IPS DF 6.9 (cell line): ENCODE measurements around the gene ZNF23.

Experiments used
- DNase-seq: peaks from one replicate; pipeline ENCODE4 v3.0.0-alpha.2; 2013; ENCODE audit warnings: low read depth, low spot score
- H3K27ac ChIP-seq: one replicate; pipeline ENCODE4 v1.5.1; 2013; ENCODE audit warnings: low read length, control low read depth
- H3K27me3 ChIP-seq: 2 replicates; pipeline ENCODE4 v1.6.1; 2013; ENCODE audit warnings: mild to moderate bottlenecking, low read length; ENCODE audit not compliant: control insufficient read depth, insufficient read depth
- H3K36me3 ChIP-seq: 2 replicates; pipeline ENCODE4 v1.6.1; 2013; ENCODE audit warnings: low read length; ENCODE audit not compliant: control insufficient read depth, insufficient read depth
- H3K4me1 ChIP-seq: 2 replicates; pipeline ENCODE4 v1.6.1; 2013; ENCODE audit warnings: low read length; ENCODE audit not compliant: control insufficient read depth, insufficient read depth
- H3K4me3 ChIP-seq: 2 replicates; pipeline ENCODE4 v1.5.1; 2013; ENCODE audit warnings: mild to moderate bottlenecking, low read length
- H3K9me3 ChIP-seq: 2 replicates; pipeline ENCODE4 v1.6.1; 2013; ENCODE audit warnings: low read length, inconsistent platforms; ENCODE audit not compliant: control insufficient read depth, insufficient read depth
- WGBS: extraction: QIAGEN DNeasy Blood & Tissue Kit; methylation state at CpG from one replicate; pipeline ENCODE4 v1.1.7; 2013; ENCODE audit warnings: mixed read lengths, missing lambda C conversion rate; ENCODE audit not compliant: insufficient read length, insufficient coverage; 5-methylcytosine and 5-hydroxymethylcytosine counted together

ZNF23 gene

DNA sequence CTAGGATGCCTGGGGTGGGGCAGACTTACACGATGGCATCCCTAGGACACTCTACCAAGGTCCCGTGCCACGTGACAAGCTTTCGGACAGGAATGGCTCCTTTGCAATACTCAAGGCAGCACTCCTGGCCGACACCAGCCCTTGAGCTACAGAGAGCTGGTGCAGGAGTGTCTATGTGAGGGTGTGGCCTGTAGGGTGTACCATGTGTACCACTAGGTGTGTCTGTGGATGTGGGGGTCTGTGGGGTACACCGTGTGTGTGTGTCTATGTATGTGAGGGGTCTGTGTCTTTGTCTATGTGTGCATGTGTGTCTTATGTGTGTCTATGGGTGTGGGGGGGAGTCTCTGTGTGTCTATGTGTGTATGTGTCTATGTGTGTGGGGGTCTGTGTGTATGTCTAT is 18.3 kb downstream of the ZNF23 start:
- no peak for DNase-seq
- H3K27ac ChIP-seq: no peak overlapping the region
- H3K36me3 ChIP-seq: peaks cover 7% of the 10 kb centered on the region; the same call in 1 of the 2 replicates
- WGBS: no CpG with 5 or more reads among the region's 6 CpGs
- H3K4me1 ChIP-seq: 0 out of 2 replicates have a peak, but pooled peaks cover 1% of the 10 kb centered on the region
- H3K4me3 ChIP-seq: no peak overlapping the region
- H3K9me3 ChIP-seq: peaks cover 6% of the 10 kb centered on the region
- no peaks in the 10 kb centered on the region for H3K27me3 ChIP-seq

DNA sequence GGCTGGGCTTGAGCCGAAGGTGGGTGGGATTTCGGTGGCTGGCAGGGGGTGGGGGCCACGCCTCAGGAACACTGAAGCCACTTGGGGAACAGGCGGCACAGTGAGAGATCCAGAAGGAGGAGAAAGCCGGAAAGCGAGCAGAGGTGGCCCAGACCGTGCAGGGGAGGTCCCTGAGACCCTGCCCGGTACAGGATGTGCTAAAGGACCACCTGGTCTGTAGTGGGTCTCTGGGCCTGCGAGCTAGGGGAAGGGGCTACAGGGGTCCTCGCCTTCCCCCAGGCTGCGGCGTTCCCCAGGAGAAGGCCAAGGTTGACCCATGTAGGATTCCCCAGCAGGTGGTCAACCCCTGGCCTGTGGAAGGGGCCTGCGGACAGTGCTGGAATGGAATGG is 20.0 kb downstream of the ZNF23 start, which contains the start of gene TLE7:
Gene TLE7 (minus strand): TSS at position 4 of the 390 bp plus-strand sequence. CDS start 8,730 bp downstream, outside the sequence.
- no CpG with 5 or more reads among the region's 13 CpGs for whole genome bisulfite sequencing
- Histone ChIP-seq H3K27ac (no peak within 1 kb of the TSS), H3K27me3 (no peaks in the 10 kb centered on the region), H3K4me1 (0 out of 2 replicates have a peak, but pooled peaks cover 1% of the 10 kb centered on the region), H3K4me3 (no peak within 1 kb of the TSS), H3K9me3 (no peaks in the 10 kb centered on the region; the same call in 1 of the 2 replicates), H3K36me3 (no peaks in the 10 kb centered on the region)
- no peak for DNase-seq

DNA sequence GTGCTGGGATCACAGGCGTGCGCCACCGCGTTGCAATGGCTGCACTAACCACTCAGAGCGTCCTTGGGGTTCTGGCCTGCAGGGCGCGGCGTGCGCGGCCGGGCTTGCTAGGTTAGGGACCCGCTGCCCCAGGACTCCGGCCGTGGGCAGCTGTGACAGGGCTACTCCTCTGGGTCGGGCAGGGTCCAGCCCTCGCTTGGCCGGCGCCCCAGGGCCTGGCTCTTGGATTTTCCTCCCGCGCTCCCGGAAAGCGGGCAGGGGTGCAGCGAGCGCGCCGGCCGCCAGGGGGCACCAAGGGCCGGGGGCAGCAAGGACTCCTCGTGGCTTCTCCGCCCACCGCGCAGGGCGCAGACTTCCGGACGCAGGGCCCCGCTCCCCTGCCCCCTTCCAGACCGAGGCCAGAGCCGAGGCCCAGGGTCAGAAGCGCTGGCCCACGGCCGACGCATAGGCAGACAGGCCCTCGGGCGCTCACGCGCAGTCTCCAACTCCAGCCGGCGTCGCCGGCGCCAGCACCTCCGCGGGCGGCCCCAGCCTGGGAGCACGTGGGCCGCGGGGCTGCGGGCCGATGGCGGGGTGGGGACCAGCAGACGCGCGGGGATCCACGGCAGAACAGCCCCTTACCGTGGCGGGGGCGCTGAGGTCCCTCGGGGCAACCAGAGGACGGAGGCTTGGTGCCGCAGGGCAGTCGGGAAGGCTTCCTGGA is 20.5 kb downstream of the ZNF23 start:
- DNase-seq: no peak
- no peak overlapping the region for H3K27ac ChIP-seq
- H3K4me3 ChIP-seq: no peak overlapping the region
- no CpG with 5 or more reads among the region's 71 CpGs for WGBS
- H3K4me1 ChIP-seq: 0 out of 2 replicates have a peak, but pooled peaks cover 1% of the 10 kb centered on the region
- no peaks in the 10 kb centered on the region for H3K36me3 ChIP-seq
- H3K27me3 ChIP-seq: no peaks in the 10 kb centered on the region
- H3K9me3 ChIP-seq: no peaks in the 10 kb centered on the region

DNA sequence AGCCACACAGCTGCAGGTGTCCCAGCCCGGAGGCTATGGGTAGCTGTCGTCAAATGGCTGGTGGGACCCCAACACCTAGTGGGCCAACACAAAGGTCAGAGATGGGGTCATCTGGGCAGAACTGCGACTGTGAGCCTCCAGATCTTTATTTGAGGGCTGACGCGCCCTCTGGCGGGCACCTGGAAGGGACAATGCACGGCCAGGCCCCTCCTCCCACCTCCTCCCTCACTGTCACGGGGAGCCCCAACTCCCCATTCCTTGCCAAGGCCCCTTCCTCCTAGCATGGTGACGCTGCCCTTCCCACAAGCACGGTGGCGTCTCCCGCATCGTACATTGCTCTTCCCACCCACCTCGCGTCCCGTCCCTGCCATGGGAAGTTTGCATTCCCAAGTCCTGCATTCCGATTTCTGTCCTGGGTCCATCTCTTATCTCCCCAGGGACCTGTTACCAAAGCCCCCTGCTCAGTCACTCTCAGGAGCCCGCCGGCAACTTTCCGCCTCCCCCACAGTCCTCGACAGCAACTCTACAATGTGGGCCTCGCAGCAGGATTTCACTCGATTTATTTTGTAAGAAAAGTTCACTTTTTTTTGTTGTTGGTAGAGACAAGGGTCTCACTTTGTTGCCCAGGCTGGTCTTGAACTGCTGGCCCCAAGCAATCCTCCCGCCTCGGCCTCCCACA is 21.2 kb downstream of the ZNF23 start:
- Histone ChIP-seq H3K27me3 (no peaks in the 10 kb centered on the region), H3K27ac (no peak overlapping the region), H3K36me3 (no peaks in the 10 kb centered on the region), H3K4me1 (0 out of 2 replicates have a peak, but pooled peaks cover 1% of the 10 kb centered on the region), H3K9me3 (no peaks in the 10 kb centered on the region), H3K4me3 (no peak overlapping the region)
- no peak for DNase-seq
- WGBS: no CpG with 5 or more reads among the region's 25 CpGs

DNA sequence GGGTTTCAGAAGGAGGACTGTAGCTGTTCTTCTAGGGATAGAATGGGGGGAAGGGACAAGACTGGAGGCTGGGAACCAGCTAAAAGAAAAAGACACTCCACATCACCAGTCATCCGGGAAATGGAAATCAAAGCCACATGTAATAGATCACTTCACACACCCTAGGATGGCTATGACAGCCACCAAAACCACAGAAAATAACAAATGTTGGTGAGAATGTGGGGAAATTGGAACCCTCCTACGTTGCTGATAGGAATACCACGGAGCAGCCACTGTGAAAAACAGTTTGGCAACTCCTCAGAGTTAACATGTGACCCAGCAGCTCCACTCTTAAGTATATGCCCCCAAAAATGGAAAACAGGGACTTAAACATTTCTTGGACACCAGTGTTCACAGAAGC is 22.5 kb downstream of the ZNF23 start:
- 0 out of 2 replicates have a peak, but pooled peaks cover 1% of the 10 kb centered on the region for H3K4me1 ChIP-seq
- no peak overlapping the region for H3K4me3 ChIP-seq
- no peak overlapping the region for H3K27ac ChIP-seq
- no peak for DNase-seq
- no peaks in the 10 kb centered on the region for H3K27me3 ChIP-seq
- WGBS: no CpG with 5 or more reads among the region's 3 CpGs
- no peaks in the 10 kb centered on the region for H3K36me3 ChIP-seq
- no peaks in the 10 kb centered on the region for H3K9me3 ChIP-seq

DNA sequence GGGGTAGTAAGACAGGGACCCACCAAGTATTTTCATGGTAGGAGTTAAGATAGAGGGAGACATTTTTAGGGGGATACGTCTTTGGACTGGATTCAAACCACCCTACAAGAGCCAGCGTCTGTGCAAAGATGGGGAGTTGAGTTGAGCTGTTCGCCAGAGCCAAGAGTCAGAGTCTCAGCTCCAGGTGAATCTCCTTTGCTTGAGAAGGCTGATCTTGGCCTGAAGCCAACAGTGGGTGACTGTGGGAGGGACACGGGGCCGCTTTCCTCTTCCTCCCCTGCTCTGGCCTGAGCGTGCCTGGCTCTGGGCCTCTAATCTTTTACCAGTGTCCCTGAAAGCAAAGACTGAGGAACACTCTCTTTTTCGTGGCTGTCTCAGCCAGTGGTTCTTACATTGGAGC is 25.6 kb downstream of the ZNF23 start:
- Histone ChIP-seq H3K4me1 (0 out of 2 replicates have a peak, but pooled peaks cover 1% of the 10 kb centered on the region), H3K36me3 (no peaks in the 10 kb centered on the region), H3K27ac (no peak overlapping the region), H3K9me3 (no peaks in the 10 kb centered on the region), H3K4me3 (no peak overlapping the region), H3K27me3 (no peaks in the 10 kb centered on the region)
- no CpG with 5 or more reads among the region's 7 CpGs for WGBS
- no peak for DNase-seq

DNA sequence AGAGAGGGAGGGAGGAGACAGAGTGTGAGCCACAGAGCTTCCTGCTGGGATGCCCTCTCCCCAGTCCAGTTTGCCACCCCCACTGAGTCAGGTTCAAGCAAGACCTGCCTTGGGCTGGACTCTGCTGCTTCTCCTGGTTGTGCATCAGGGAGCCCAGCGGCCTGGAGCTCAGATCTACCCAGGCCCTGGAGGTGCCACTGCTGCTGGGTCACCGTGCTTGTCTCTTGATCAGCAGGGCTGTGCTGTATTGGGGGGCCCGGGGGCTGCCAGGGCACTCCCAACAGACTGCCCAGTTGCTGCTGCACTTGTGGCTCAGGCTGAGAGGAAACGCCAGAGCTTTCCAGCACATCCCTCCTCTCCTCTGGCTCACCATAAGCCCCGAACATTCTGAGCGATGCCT is 29.1 kb downstream of the ZNF23 start:
- Histone ChIP-seq H3K9me3 (no peaks in the 10 kb centered on the region), H3K36me3 (no peaks in the 10 kb centered on the region), H3K4me1 (no peaks in the 10 kb centered on the region), H3K27ac (no peak overlapping the region), H3K4me3 (no peak overlapping the region), H3K27me3 (no peaks in the 10 kb centered on the region)
- no peak for DNase-seq
- WGBS: no CpG with 5 or more reads among the region's 6 CpGs

DNA sequence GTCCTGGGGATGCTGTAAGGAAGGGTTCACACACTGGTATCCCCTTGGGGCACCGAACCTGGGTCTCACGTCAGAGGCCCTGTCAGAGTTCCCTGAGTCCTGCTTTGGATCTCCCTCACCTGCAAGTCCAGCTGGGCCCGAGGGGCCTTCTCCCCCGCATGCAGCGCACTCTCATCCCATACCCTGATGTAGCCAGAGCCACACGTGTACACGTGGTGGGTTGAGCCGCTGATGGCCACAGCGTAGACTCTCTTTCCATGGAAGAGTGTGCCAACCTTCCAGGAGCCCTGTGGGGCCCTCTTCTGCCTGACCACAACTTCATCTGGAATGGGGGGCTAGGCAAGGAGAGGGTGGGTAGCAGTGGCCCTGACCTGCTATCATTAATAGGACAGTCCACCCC is 30.1 kb downstream of the ZNF23 start:
- Histone ChIP-seq H3K4me1 (no peaks in the 10 kb centered on the region), H3K4me3 (no peak overlapping the region), H3K9me3 (no peaks in the 10 kb centered on the region), H3K27me3 (no peaks in the 10 kb centered on the region), H3K36me3 (no peaks in the 10 kb centered on the region), H3K27ac (no peak overlapping the region)
- no peak for DNase-seq
- no CpG with 5 or more reads among the region's 9 CpGs for WGBS

DNA sequence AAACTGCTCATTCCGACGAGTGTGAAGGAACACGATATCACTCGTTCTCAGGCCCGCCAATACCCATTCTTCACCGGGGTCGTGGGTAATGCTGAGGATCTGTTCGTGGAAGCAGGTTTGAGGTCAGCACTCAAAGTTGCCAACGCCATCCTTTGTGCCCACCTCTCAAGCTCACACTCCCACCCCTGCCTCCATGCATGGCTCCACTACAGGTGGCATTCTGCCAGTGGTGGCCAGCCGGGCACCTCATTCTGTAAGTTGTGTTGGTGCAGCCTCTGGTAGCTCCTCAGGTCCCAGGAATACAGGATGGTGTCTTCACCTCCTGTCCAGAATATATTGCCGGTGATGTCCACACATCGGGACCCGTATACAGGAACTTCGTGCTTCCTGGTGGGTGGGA is 30.9 kb downstream of the ZNF23 start:
- Histone ChIP-seq H3K27ac (no peak overlapping the region), H3K27me3 (no peaks in the 10 kb centered on the region), H3K36me3 (no peaks in the 10 kb centered on the region), H3K9me3 (no peaks in the 10 kb centered on the region), H3K4me3 (no peak overlapping the region), H3K4me1 (no peaks in the 10 kb centered on the region)
- no CpG with 5 or more reads among the region's 14 CpGs for WGBS
- DNase-seq: no peak

DNA sequence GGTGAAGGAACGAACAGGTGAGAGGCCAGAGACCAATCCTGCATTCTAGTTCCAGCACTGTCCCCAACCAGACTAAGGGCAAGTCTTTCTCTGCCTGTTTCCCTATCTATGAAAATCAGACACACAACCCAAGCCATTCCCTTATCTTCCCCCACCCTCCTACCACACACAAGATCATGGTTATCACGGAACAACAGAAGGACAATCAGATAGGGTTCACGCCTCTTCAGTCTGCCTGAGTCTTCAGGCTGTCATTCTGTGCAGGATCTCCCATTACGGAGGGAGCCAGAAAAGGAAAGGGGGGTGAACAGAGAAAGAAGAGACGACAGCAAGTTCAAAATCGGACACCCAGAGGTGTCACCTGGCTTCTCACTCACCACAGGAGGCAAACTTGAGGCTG is 31.3 kb downstream of the ZNF23 start:
- no peak overlapping the region for H3K4me3 ChIP-seq
- H3K4me1 ChIP-seq: no peaks in the 10 kb centered on the region; the same call in 1 of the 2 replicates
- no peak for DNase-seq
- H3K36me3 ChIP-seq: no peaks in the 10 kb centered on the region
- H3K9me3 ChIP-seq: no peaks in the 10 kb centered on the region
- H3K27ac ChIP-seq: no peak overlapping the region
- no peaks in the 10 kb centered on the region for H3K27me3 ChIP-seq
- no CpG with 5 or more reads among the region's 6 CpGs for WGBS
